ENCODE measurements around the gene SLC2A9.

Gene SLC2A9

GRCh38 chr4:9847968-9848748 lies 173.1 kb downstream of the SLC2A9 start:
- TF ChIP-seq CTCF (conservative IDR thresholded peaks at IDR 0.05; ENCODE audit: low read depth, low read length): no peak
- H3K4me3 ChIP-seq (ENCODE audit: low read depth, low read length): no peak overlapping the region
- DNase-seq (ENCODE audit: low read depth): no peak

- no peak for TF ChIP-seq CTCF (conservative IDR thresholded peaks at IDR 0.05; ENCODE audit: low read depth, low read length)
- no peak overlapping the region for H3K4me3 ChIP-seq (ENCODE audit: low read depth, low read length)
- DNase-seq (ENCODE audit: low read depth): no peak
Observed at GRCh38 chr4:9845791-9846493, 175.4 kb downstream of the SLC2A9 start.

- TF ChIP-seq CTCF (conservative IDR thresholded peaks at IDR 0.05; ENCODE audit: low read depth, low read length): no peak
- DNase-seq (ENCODE audit: low read depth): no peak
- no peak overlapping the region for H3K4me3 ChIP-seq (ENCODE audit: low read depth, low read length)
Observed at GRCh38 chr4:9841072-9841471, 180.2 kb downstream of the SLC2A9 start.

GRCh38 chr4:9835430-9835829 lies 185.9 kb downstream of the SLC2A9 start:
- no peak for DNase-seq (ENCODE audit: low read depth)
- TF ChIP-seq CTCF (conservative IDR thresholded peaks at IDR 0.05; ENCODE audit: low read depth, low read length): no peak
- no peak overlapping the region for H3K4me3 ChIP-seq (ENCODE audit: low read depth, low read length)

GRCh38 chr4:9833421-9833820 lies 187.9 kb downstream of the SLC2A9 start:
- DNase-seq (ENCODE audit: low read depth): no peak
- H3K4me3 ChIP-seq (ENCODE audit: low read depth, low read length): no peak overlapping the region
- TF ChIP-seq CTCF (conservative IDR thresholded peaks at IDR 0.05; ENCODE audit: low read depth, low read length): no peak

- TF ChIP-seq CTCF (conservative IDR thresholded peaks at IDR 0.05; ENCODE audit: low read depth, low read length): no peak
- H3K4me3 ChIP-seq (ENCODE audit: low read depth, low read length): no peak overlapping the region
- no peak for DNase-seq (ENCODE audit: low read depth)
Observed at GRCh38 chr4:9832640-9833039, 188.7 kb downstream of the SLC2A9 start.
